ENCODE measurements around the gene RALGAPB.

Gene RALGAPB

DNA sequence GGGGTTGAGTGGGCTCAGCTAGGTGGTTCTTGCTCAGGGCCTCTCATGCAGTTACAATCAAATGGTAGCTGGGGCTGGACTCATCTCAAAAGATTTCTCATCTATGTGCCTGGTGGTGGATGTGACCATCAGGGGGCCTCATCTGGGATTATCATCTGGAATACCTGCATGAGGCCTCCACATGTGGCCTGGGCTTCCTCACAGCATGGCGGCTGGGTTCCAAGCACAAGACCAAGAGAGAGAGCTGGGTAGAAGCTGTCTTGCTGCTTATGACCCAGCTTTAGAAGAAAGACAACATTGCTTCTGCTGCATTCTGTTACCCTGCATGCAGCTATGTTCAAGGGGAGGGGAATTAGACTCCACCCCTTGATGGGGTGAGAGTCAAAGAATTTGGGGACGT is 151.4 kb downstream of the RALGAPB start:
- Histone ChIP-seq H3K36me3 (no peaks in the 10 kb centered on the region), H3K4me1 (no peaks in the 10 kb centered on the region), H3K27me3 (peaks cover 0 to 5% of the 10 kb centered on the region in 2 donors), H3K9me3 (no peaks in the 10 kb centered on the region), H3K27ac (no peak overlapping the region), H3K4me3 (no peak overlapping the region)
- DNase-seq: no peak
- TF ChIP-seq, protein P1, sequence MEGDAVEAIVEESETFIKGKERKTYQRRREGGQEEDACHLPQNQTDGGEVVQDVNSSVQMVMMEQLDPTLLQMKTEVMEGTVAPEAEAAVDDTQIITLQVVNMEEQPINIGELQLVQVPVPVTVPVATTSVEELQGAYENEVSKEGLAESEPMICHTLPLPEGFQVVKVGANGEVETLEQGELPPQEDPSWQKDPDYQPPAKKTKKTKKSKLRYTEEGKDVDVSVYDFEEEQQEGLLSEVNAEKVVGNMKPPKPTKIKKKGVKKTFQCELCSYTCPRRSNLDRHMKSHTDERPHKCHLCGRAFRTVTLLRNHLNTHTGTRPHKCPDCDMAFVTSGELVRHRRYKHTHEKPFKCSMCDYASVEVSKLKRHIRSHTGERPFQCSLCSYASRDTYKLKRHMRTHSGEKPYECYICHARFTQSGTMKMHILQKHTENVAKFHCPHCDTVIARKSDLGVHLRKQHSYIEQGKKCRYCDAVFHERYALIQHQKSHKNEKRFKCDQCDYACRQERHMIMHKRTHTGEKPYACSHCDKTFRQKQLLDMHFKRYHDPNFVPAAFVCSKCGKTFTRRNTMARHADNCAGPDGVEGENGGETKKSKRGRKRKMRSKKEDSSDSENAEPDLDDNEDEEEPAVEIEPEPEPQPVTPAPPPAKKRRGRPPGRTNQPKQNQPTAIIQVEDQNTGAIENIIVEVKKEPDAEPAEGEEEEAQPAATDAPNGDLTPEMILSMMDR (IDR thresholded peaks at IDR 0.05): no peak
- intact Hi-C loops (cut with DNase I; ENCODE audit: low total_unique reads): no loop called here

DNA sequence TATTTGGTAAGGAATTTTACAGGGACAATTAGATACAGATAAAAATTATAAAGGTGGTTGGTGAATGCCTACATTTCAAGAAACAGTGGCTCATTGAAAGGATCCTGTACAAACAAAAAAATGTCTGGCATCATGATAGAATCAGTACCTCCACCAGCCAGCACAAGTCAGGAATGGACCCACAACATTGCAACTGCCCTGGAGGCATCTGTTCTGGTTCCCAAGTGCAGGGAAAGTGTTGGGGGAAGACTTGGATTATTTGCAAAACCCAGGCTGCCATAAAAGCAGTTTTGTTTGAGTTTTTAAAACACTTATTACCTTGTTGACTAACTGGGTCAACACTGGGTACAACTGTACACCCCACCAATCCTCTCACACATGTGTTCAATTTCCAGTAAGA is 153.3 kb downstream of the RALGAPB start:
- Histone ChIP-seq H3K27ac (no peak overlapping the region), H3K36me3 (no peaks in the 10 kb centered on the region), H3K4me1 (no peaks in the 10 kb centered on the region), H3K9me3 (no peaks in the 10 kb centered on the region), H3K4me3 (no peak overlapping the region), H3K27me3 (peaks cover 0 to 7% of the 10 kb centered on the region in 2 donors)
- no peak for DNase-seq
- TF ChIP-seq, protein P1 (IDR thresholded peaks at IDR 0.05): no peak
- intact Hi-C loops (cut with DNase I; ENCODE audit: low total_unique reads): no loop called here

DNA sequence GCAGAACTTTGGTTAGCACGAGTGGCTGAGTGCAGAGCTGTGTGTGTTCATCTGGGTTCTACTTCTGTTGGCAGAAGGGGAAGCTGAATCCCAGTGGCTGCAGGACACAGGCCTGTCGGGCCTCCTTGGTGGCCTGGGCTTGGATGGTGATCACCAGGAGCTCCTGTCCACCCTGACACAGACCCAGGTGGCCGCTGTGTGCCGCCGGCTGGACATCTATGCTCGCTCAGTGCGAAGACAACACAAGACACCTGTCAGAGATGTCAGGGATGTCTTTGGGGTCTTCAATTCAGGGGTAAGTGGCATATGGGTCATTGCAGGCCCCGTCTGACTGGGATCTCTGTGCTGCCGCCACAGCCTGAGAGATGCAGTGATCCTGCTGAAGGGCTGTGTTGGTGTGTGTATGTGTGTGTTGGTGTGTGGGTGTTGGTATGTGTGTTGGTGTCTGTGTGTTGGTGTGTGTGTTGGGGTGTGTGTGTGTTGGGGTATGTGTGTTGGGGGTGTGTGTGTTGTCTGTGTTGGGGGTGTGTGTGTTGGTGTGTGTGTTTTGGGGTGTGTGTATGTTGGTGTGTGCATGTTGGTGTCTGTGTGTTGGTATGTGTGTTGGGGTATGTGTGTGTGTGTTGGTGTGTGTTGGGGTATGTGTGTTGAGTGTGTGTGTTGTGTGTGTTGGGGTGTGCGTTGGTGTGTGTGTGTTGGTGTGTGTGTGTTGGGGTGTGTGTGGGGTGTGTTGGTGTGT is 154.4 kb downstream of the RALGAPB start:
- Histone ChIP-seq H3K9me3 (no peaks in the 10 kb centered on the region), H3K4me1 (no peaks in the 10 kb centered on the region), H3K4me3 (no peak overlapping the region), H3K27ac (no peak overlapping the region), H3K36me3 (no peaks in the 10 kb centered on the region), H3K27me3 (peaks cover 0 to 10% of the 10 kb centered on the region in 2 donors)
- no peak for DNase-seq
- intact Hi-C loops (cut with DNase I; ENCODE audit: low total_unique reads): no loop called here
- TF ChIP-seq, protein P1 (IDR thresholded peaks at IDR 0.05): no peak
